ENCODE data around the gene PHLPP1. TPM values are rescaled to one million over a fixed set of nuclear protein-coding genes. Genes with fewer than 3 reads are reported as not detected.

Gene PHLPP1
- total RNA-seq, 1 experiment from 2014 or later: 39.9 TPM

DNA sequence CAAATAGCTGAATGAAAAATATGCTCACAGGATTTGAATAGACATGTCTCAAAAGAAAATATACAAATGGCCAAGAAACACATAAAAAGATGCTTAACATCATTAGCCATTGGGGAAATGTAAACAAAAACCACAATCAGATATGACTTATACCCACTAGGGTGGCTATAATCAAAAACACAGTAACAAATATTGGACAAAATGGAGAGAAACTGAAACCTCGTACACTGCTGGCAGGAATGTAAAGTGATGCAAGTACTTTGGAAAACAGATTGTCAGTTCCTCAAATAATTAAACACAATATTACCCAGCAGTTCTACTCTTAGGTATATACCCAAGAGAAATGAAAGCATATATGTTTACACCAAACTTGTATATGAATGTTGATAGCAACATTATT lies 213.0 kb downstream of the PHLPP1 start:
- no peak for DNase-seq
- no peak overlapping the region; a peak in 1 of 5 replicates for H3K4me3 Mint-ChIP-seq

More for the DNA sequence above, 213.0 kb downstream of the PHLPP1 start:
- Histone ChIP-seq H3K9me3 (ENCODE audit: control insufficient read depth, low read depth, low read length) (no peaks in the 10 kb centered on the region), H3K56ac (ENCODE audit: insufficient read length, low read depth, low read length) (no peak overlapping the region), H4K5ac (ENCODE audit: insufficient read length, low read depth, low read length) (no peak overlapping the region), H4K20me1 (ENCODE audit: control insufficient read depth, insufficient read depth, insufficient read length) (no peaks in the 10 kb centered on the region), H3K23me2 (ENCODE audit: insufficient read length, low read depth, low read length, poor library complexity, severe bottlenecking) (no peaks in the 10 kb centered on the region), H3K14ac (ENCODE audit: insufficient read depth, low read length) (no peak overlapping the region), H3K4me2 (ENCODE audit: insufficient read depth, insufficient read length, low read length) (no peak overlapping the region), H2BK20ac (ENCODE audit: low read depth, low read length, poor library complexity, severe bottlenecking) (no peak overlapping the region), H3K27me3 (ENCODE audit: insufficient read depth, low read length) (no peaks in the 10 kb centered on the region), H3K4me1 (ENCODE audit: insufficient read depth, low read length) (no peaks in the 10 kb centered on the region), H3K23ac (ENCODE audit: insufficient read length, low read depth, low read length) (no peak overlapping the region), H2AK5ac (ENCODE audit: insufficient read length, low read length) (no peak overlapping the region), H3K4ac (ENCODE audit: low read depth, low read length) (no peak overlapping the region), H3T11ph (ENCODE audit: low read length) (no peak overlapping the region), H3K79me1 (ENCODE audit: insufficient read depth, low read depth, low read length, poor library complexity, severe bottlenecking) (no peaks in the 10 kb centered on the region), H2BK15ac (ENCODE audit: low read depth, low read length) (no peak overlapping the region), H2BK5ac (ENCODE audit: insufficient read length, low read length) (no peak overlapping the region), H3K9ac (ENCODE audit: extremely low read depth, insufficient read length, low read length) (no peak overlapping the region), H2AFZ (ENCODE audit: low read length) (no peak overlapping the region), H4K91ac (ENCODE audit: insufficient read length, low read depth, low read length) (no peak overlapping the region), H3K27ac (ENCODE audit: insufficient read length, low read depth, low read length) (no peak overlapping the region), H3K18ac (ENCODE audit: insufficient read length, low read depth, low read length) (no peak overlapping the region), H4K8ac (replicated peaks; ENCODE audit: insufficient read length, low read depth, low read length) (no peak overlapping the region), H2BK12ac (ENCODE audit: insufficient read length, low read depth, low read length) (no peak overlapping the region), H3K79me2 (ENCODE audit: insufficient read depth, low read length) (0 out of 2 replicates have a peak, but pooled peaks cover 2% of the 10 kb centered on the region), H2BK120ac (ENCODE audit: low read depth, low read length, poor library complexity, severe bottlenecking) (no peak overlapping the region)
- no CpG with 5 or more reads among the region's 1 CpG for WGBS (ENCODE audit: extremely low coverage, insufficient read length, low lambda C conversion rate)
- Mint-ChIP-seq H3K9me3 (peaks cover 7 to 24% of the 10 kb centered on the region in 2 experiments; a peak in 3 of 5 replicates), H3K36me3 (ENCODE audit: insufficient read depth in 1 of 3, low read depth in 3 of 3) (peaks cover 21 to 37% (median 24%) of the 10 kb centered on the region in 3 experiments; a peak in 6 of 7 replicates), H3K4me1 (no peaks in the 10 kb centered on the region), H3K27ac (no peak overlapping the region), H3K27me3 (ENCODE audit: low read depth) (no peaks in the 10 kb centered on the region)
- TF ChIP-seq, protein P1, sequence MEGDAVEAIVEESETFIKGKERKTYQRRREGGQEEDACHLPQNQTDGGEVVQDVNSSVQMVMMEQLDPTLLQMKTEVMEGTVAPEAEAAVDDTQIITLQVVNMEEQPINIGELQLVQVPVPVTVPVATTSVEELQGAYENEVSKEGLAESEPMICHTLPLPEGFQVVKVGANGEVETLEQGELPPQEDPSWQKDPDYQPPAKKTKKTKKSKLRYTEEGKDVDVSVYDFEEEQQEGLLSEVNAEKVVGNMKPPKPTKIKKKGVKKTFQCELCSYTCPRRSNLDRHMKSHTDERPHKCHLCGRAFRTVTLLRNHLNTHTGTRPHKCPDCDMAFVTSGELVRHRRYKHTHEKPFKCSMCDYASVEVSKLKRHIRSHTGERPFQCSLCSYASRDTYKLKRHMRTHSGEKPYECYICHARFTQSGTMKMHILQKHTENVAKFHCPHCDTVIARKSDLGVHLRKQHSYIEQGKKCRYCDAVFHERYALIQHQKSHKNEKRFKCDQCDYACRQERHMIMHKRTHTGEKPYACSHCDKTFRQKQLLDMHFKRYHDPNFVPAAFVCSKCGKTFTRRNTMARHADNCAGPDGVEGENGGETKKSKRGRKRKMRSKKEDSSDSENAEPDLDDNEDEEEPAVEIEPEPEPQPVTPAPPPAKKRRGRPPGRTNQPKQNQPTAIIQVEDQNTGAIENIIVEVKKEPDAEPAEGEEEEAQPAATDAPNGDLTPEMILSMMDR (conservative IDR thresholded peaks at IDR 0.05): no peak

Measured in H9 (cell line).